Tibial nerve (tissue), 4 donors: ENCODE results near the gene MUL1. TPM values are rescaled to one million over a fixed set of nuclear protein-coding genes. Genes with fewer than 3 reads are reported as not detected.

Experiments used
- DNase-seq, 2 donors: peaks; one replicate each; pipeline ENCODE4 v3.0.0-alpha.2; 2019; ENCODE audit warnings: low spot score in 2 of 2
- H3K27ac ChIP-seq, 4 donors: fragments of 200-600 bp; sonication (generic) in 3 of 4; one replicate each; pipeline ENCODE4 v1.5.1; 2017 to 2019; ENCODE audit warnings: mild to moderate bottlenecking in 1 of 4
- H3K27me3 ChIP-seq, 2 donors: fragments of 200-600 bp; sonication (generic) in 1 of 2; one replicate each; pipeline versions ENCODE4 v1.5.1 to v1.6.0; 2017 to 2019
- H3K36me3 ChIP-seq, 3 donors: fragments of 200-600 bp; sonication (generic); one replicate each; pipeline ENCODE4 v1.5.1; 2018 to 2019
- H3K4me1 ChIP-seq, 4 donors: fragments of 200-600 bp; sonication (generic) in 3 of 4; one replicate each; pipeline ENCODE4 v1.5.1; 2017 to 2019
- H3K4me3 ChIP-seq, 4 donors: fragments of 200-600 bp; sonication (generic) in 3 of 4; one replicate each; pipeline ENCODE4 v1.5.1; 2017 to 2019; ENCODE audit warnings: mild to moderate bottlenecking in 1 of 4, moderate library complexity in 1 of 4
- H3K9me3 ChIP-seq, 4 donors: fragments of 200-600 bp; sonication (generic) in 3 of 4; one replicate each; pipeline ENCODE4 v1.5.1; 2017 to 2019
- CTCF ChIP-seq, 5 experiments: fragments of 200-600 bp in 3 of 5; fragments of 450-650 bp in 2 of 5; sonication (generic) in 3 of 5; IDR thresholded peaks; one replicate each; pipeline ENCODE4 v1.5.1; 2016 to 2019; ENCODE audit warnings: antibody characterized with exemption in 5 of 5, mild to moderate bottlenecking in 3 of 5, moderate library complexity in 2 of 5
- EP300 ChIP-seq, 2 donors: sonication (generic); formaldehyde crosslinking; IDR thresholded peaks; one replicate each; pipeline ENCODE4 v1.6.1; 2017; ENCODE audit warnings: antibody characterized with exemption in 2 of 2, mild to moderate bottlenecking in 1 of 2
- POLR2A ChIP-seq, 2 donors: fragments of 450-650 bp; IDR thresholded peaks; one replicate each; pipeline ENCODE4 v1.6.1; 2017; ENCODE audit warnings: antibody characterized with exemption in 2 of 2, mild to moderate bottlenecking in 2 of 2, moderate library complexity in 2 of 2
- WGBS, 2 donors: methylation state at CpG; one replicate each; pipeline ENCODE4 v1.1.5; 2018; 5-methylcytosine and 5-hydroxymethylcytosine counted together
- total RNA-seq, 4 donors: library from RNA; depleted of rRNA; stranded (reverse); fragments of >200 nt; gene quantifications; one replicate each; pipeline ENCODE4 v1.1.0, GENCODE V29; 2016

The MUL1 gene
- 10 to 100 TPM; 27.5 to 31.2 (median 30.6) TPM for total RNA-seq

- Histone ChIP-seq H3K4me1 (peaks cover 0 to 50% (median 14%) of the 10 kb centered on the region in 4 donors), H3K9me3 (no peaks in the 10 kb centered on the region), H3K27me3 (peaks cover 0 to 9% of the 10 kb centered on the region in 2 donors), H3K4me3 (peak within 1 kb of the TSS; percentile 76 to 98 (median 92)), H3K27ac (peak within 1 kb of the TSS; percentile 56 to 92 (median 86)), H3K36me3 (peaks cover 0 to 17% (median 0%) of the 10 kb centered on the region in 3 donors)
- DNase-seq: peak; percentile 83 to 95
- peak; percentile 39 to 44 for TF ChIP-seq POLR2A (IDR thresholded peaks at IDR 0.05)
- TF ChIP-seq EP300 (IDR thresholded peaks at IDR 0.05): peak; percentile 78 to 93
- peak in 2 of 5 experiments; percentile 14 to 24 for TF ChIP-seq CTCF (IDR thresholded peaks at IDR 0.05)
- 1% methylated on average over 36 to 40 of the region's 58 CpGs for WGBS, 2 donors
These were observed at the start of gene MUL1 for GRCh38 chr1:20507564-20508410. Gene MUL1, minus strand, starts transcription at chr1:20508151. Its CDS starts 127 bp downstream, at chr1:20508024.

GRCh38 chr1:20555758-20556120 lies 47.8 kb upstream of the MUL1 start:
- DNase-seq: no peak
- WGBS, 2 donors: 66 to 77% methylated on average over 4 of the region's 4 CpGs
- TF ChIP-seq POLR2A (IDR thresholded peaks at IDR 0.05) (no peak), EP300 (IDR thresholded peaks at IDR 0.05) (no peak), CTCF (IDR thresholded peaks at IDR 0.05) (no peak)
- Histone ChIP-seq H3K27ac (no peak overlapping the region), H3K9me3 (no peaks in the 10 kb centered on the region), H3K4me3 (no peak overlapping the region), H3K27me3 (peaks cover 0 to 57% of the 10 kb centered on the region in 2 donors), H3K4me1 (peaks cover 0 to 21% (median 0%) of the 10 kb centered on the region in 4 donors), H3K36me3 (no peaks in the 10 kb centered on the region)

GRCh38 chr1:20555025-20555757 lies 47.2 kb upstream of the MUL1 start:
- no peak for DNase-seq
- Histone ChIP-seq H3K9me3 (no peaks in the 10 kb centered on the region), H3K27ac (no peak overlapping the region), H3K4me1 (peaks cover 0 to 21% (median 0%) of the 10 kb centered on the region in 4 donors), H3K36me3 (no peaks in the 10 kb centered on the region), H3K27me3 (peaks cover 0 to 51% of the 10 kb centered on the region in 2 donors), H3K4me3 (no peak overlapping the region)
- WGBS, 2 donors: 49 to 60% methylated on average over 6 to 7 of the region's 7 CpGs
- TF ChIP-seq POLR2A (IDR thresholded peaks at IDR 0.05) (no peak), EP300 (IDR thresholded peaks at IDR 0.05) (no peak), CTCF (IDR thresholded peaks at IDR 0.05) (no peak)

GRCh38 chr1:20552728-20553445 lies 44.9 kb upstream of the MUL1 start:
- Histone ChIP-seq H3K9me3 (no peaks in the 10 kb centered on the region), H3K27ac (no peak overlapping the region), H3K27me3 (peaks cover 0 to 56% of the 10 kb centered on the region in 2 donors), H3K4me3 (peak overlapping the region in 2 of 4 donors; percentile 21 to 48), H3K36me3 (no peaks in the 10 kb centered on the region), H3K4me1 (peaks cover 0 to 21% (median 0%) of the 10 kb centered on the region in 4 donors)
- no peak for DNase-seq
- TF ChIP-seq CTCF (IDR thresholded peaks at IDR 0.05) (no peak), POLR2A (IDR thresholded peaks at IDR 0.05) (no peak)
- 1% methylated on average over 23 to 36 of the region's 82 CpGs for WGBS, 2 donors
